HG03064 (cell line): ENCODE measurements around the gene PPP1R14C.
"Not testable (repeated sequence)": the region's sequence is repeated elsewhere in the genome, so short reads cannot be mapped to it uniquely, and the experiment has no call there.

Source experiments
- ATAC-seq: cut with Tn5 transposase; IDR thresholded peaks from one replicate; pipeline ENCODE4 v1.9.1; 2021; ENCODE audit warnings: low read depth; ENCODE audit not compliant: unreplicated experiment

PPP1R14C gene

DNA sequence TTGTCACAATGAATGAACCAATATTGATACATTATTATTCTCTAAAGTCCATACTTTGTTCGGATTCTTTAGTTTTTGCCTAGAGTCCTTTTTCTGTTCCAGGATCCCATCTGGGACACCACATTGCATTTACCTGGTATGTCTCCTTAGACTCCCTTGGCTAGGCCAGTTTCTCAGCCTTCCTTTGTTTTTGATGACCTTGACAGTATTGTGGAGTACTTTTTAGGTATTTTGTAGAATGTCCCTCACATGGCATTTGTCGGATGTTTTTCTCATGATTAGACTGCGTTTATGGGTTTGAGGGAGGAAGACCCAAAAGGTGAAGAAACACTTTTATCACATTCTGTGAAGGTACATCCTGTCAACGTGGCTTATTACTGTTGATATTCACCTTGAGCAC is 16.9 kb downstream of the PPP1R14C start:
- ATAC-seq, result no peak

DNA sequence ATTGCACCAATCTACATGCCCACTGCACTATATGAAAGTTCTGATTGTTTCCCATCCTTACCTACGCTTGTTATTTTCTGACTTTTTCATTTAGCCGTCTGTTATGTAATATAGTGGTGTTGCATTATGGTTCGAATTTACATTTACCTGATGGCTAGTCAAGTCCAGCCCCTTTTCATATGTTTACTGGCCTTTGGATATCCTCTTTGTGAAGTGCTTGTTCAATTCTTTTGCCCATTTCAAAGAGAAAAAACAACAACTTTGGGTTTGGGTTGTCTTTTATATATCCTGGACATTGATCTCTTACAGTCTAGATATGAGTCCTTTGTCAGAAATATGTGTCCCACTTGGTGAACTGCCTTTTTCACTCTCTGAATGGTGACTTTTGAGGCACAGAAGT is 21.1 kb downstream of the PPP1R14C start:
- no peak for ATAC-seq

DNA sequence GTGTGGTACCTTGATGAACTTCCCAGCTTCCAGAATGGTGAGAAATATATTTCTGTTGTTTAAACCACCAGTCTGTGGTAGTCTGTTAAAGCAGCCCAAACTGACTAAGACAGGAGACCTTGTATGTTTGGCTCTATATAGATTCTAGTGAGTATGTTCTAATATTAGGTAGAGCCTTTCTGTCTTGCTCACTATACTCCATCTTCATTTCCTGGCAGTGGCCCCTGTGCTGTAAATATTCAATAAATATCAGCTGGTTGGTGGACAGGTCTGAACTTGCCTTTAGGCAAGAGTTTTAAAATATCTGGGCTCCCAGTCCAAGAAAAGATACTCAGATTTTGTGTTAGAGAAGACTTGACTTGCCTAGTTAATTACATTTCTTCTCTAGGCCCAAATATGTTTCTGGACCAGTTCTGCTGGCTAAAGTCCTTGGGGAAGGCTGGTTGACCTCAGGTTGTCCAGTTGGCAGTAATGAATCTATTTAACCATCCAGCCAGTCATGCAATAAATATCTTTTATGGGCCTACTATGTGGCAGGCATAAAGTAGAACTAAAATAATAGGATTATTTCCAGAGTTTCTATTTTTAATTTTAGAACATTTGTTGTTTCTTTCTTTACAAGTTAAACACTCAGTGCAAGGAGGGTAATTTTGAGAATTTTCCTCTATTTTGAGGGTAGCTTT is 22.3 kb downstream of the PPP1R14C start:
- no peak for ATAC-seq

DNA sequence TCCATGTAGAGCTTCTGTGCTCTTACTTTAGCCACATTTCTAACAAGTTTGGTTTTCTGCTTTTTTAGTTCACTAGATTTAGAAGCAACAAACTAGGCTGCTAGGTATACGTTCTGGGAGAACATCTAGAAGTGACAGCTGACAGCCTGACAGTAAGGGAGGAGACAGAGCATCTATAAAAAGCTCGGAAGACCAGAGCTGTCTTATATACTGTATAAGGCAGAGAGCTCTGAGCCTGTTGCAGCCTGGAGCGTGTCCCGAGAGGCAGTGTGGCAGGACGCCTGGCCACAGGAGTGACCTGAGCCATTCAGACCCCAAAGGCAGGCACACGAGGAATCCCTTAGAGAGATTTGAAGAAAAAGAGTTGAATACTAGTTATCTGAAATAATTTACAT is 24.6 kb downstream of the PPP1R14C start:
- no peak for ATAC-seq

DNA sequence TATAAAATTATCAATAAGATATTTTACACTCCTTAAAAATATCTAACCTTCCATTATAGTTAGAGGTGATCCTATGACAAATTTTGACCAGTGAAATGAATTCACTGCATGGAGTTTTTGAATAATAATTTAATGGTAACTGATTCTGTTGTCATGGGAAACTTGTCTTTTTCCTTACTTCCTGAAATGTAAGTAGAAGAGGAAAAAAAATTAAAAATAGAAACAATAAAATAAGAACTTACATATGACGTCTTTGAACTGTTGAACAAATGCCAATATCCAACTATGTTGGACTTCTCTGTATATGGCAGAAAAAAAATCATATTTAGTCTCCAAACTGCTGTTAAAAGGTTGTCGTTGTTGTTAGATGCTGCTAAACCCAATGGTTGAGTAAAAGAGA is 26.3 kb downstream of the PPP1R14C start:
- no peak for ATAC-seq

DNA sequence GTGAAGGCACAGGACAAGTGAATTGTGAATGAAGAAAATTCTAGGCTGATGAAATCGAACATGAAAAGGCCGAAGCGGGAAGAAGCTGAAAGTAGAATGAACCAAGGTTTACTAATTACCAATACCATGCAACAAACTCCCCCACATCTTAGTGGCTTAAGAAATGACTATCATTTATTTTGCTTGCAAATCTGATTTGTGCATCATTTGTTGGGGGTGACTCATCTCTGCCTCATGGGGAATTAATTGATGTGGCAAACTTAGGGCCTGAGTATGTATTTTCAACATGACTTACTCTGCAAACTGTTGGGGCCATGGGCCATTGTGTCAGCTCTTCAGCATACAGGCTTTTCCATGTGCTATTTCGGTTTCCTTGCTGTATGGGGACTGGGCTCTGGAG is 26.8 kb downstream of the PPP1R14C start:
- no peak for ATAC-seq

DNA sequence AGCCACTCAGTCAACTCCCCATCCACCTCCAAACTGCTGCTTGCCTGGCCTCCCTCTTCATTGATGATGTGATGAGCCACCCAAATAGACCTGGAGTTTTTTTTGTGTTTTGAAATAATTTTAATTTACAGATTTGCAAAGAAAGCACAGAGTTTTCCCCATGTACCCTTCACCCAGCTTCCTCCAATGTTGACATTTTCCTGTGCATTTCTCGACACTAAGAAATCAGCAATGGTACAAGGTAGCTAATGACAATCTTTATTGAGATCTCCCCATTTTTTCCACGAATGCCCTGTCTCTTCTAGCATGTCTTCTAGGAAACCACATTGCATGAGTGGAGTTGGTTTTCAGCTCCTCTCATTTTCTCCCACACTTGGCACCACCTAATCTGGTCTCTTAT is 30.1 kb downstream of the PPP1R14C start:
- ATAC-seq, result no peak

DNA sequence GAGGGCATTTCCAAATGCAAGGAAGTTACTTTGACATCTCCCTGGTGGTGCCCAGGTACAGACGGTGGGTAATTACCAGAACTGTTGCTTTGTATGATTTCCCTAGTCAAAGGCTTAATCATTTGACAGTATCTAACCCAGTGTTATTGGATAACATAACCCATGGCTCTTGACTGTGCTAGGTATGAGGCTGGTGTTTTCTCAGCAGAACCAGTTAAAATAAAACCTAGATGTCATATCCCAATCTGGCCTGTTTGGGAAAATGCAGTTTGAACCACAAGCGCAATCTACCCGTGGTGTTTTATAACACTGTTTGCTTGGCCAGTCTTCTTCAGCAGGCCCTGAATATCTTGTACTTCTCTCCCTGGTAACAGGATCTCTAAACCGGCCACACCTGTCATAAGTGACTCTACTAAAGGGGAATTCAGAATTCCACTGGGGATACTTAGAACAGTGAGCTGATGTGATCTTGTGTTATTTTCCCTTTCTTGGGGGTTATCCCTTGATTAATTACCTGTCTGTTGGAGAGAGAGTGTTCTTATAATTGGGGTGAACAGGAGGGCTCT is 32.8 kb downstream of the PPP1R14C start:
- no peak for ATAC-seq

DNA sequence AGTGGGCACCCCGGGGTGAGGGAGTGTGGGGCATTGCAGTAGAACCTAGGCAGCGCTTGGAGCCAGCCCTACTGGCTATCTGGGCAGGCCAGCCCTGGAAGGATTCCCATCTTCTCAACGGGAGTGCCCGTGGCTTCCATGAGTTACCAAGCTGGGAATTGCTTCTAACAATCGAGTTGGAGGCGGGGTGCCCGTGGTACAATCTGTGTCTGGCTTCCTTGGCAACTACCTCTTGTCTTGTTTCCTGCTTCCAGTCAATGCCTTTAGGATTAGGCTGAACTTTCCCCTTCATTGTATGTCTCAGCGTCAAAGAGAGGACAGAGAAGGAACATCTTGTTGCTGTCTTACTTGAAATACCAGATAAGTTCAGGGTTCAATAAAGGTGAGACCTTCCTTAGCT is 33.3 kb downstream of the PPP1R14C start:
- ATAC-seq, result no peak

DNA sequence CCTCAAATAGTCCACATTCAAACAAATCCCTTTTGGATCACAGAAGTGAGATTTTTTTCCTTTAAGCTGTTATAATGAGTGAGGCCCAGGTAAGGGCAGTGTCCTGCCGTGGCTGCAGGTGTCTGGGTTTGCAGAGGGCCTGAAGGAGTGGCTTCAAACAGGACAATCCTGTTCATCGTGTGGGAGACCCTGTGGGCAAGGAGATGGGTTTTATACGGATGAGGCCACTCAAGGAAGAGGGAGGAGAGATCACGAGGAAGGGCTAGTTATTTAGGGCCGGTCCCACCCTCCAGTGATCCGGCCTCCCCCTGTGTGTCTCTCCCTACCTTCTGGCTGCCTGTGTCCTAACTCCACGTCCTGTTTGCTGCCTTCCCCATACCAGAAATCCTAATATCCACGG is 33.8 kb downstream of the PPP1R14C start:
- no peak for ATAC-seq

DNA sequence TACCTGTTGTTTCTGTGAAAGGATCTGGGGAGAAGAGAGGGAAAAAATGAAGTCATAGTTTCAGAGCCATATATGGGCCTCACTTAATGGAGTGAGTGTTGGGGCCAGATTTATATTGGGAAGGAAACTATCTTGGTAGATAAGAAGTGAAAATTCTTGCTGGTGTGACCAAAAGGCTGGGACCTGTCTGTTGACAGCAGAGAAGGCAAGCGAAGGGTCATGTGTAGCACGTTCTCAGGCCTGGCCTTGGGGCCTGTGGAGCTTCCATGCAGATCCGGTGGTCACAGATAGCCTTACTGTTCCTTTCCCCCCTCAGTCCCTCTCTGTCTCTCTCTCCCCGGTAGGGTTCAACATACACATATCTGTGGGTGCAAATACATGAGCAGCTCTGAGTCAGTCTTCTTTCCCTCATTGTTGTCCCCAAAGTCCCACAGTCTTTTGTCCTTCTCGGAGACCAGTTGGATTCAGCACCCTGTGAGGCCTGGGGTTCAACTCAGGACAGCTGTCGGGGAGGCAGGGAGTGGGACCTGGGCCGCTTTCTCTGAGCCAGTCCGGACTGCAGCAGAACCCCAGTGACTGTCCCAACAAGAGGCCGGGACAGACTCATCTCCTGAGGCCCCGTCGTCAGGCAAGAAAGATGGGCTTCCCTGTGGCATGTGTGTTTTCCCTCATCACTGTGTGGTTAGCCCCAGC is 34.6 kb downstream of the PPP1R14C start:
- ATAC-seq, result no peak

DNA sequence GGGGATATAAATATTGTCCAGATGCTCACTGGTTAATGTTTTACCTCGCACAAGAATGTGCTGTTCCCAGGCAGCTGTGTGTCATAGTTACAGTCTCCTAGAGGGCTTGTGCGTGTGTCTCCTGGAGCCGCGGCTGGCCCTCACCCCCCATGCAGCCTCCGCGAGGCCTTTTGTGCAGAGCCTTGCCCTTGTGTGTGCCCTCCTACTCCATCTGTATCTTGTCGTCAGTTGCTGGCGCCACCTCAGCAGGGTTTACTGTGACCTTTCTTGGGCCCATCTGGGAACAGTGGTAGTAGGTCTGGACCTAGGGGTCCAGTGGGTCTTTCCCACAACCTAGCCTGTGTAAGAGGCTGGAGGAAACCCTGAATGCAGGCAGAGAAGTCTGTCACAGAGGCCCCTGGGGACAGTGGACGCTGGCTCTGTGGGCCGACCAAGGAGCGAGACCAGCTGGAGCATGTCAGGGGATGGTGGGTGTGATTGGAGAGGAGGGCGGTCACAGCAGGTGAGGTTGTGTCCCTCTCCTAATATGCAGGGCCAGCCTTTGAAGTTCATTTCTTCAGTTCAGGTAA is 35.2 kb downstream of the PPP1R14C start:
- ATAC-seq, result no peak

DNA sequence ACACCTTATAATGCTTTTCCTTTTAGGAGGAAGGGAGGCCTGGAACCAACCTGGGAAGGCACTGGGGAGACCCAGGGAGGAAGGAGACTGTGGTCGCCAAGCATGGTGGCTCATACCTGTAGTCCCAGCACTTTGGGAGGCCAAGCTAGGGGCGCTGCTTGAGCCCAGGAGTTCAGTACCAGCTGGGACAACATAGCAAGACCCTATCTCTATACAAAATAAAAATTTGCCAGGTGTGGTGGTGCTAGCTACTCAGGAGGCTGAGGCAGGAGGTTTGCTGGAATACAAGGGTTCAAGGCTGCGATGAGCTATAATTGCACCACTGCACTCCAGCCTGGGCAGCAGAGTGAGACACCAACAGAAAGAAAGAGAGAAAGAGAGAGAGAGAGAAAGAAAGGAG is 36.2 kb downstream of the PPP1R14C start:
- no peak for ATAC-seq

DNA sequence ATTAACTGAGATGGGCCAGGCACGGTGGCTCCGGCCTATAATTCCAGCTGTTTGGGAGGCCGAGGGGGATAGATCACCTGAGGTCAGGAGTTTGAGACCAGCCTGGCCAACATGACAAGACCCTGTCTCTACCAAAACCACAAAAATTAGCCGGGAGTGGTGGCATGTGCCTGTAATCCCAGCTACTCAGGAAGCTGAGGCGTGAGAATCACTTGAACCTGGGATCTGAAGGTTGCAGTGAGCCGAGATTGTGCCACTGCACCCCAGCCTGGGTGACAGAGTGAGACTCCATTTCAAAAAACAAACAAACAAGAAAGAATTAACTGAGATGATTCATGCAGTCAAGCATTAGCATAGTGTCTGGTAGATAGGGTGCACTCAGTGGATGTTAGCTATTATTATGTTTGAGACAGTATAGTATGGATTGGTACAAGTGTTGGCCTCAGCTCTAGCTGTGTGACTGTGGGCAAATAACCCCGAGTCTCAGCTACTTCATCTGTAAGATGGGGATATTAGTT is 37.1 kb downstream of the PPP1R14C start:
- not testable (repeated sequence) for ATAC-seq

DNA sequence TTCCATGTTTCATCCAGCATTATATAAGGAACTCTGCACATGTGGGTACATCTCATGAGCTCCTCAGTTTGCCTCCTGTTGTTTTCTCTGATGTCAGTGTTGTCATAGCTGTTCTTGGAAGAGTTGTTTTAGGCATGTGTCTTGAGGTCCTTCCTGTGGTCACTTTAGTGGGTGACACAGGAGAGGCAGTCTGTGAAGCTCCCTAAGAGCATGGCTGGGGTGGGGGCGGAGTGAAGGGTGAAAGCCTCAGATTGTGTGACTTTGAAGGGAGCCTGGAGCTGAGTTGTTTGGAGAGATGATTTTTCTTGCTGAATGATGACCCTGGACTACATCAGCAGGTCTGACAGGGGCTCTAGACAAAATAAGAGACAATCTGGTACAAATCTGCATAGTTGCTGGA is 37.7 kb downstream of the PPP1R14C start:
- ATAC-seq, result no peak

DNA sequence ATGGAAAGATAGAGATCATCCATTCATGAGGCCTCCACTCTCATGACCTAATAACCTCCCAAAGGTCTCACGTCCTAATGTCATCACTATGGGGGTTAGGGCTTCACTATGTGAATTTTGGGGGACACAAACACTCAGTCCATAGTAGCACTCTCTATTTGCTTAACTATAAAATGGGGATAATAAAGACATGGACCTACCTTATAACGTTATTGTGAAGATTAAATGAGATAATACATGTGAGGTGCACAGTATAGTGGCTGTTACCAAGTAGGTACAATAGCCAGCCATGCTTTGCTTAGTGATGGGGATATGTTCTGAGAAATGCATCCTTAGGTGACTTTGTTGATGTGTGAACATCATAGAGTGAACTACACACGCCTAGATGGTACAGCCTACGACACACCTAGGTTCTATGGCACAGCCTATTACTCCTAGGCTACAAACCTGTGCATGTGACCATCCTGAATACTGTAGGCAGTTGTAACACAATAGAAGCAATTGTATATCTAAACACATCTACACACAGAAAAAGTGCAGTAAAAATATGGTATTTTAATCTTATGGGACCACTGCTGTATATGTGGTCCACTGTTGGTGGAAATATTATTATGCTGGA is 39.7 kb downstream of the PPP1R14C start:
- ATAC-seq, result no peak

DNA sequence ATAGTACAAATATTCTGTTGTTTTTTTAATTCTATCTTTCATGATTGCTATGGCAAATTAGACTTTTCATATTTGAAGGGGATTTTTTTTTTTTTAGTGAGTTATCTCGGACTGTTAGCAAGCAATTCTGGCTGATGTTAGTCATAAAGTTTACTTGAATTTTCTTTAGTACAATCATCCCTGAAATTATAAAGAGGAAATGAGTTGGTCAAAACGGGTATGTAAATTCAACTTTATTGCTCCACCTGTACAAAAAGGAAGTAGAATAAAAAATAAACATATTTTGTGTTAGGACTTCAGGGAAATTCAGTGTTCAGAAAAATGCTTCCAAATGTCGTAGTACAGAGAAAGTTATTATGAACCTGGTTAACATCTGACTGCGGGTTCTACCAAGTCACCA is 40.3 kb downstream of the PPP1R14C start:
- no peak for ATAC-seq

DNA sequence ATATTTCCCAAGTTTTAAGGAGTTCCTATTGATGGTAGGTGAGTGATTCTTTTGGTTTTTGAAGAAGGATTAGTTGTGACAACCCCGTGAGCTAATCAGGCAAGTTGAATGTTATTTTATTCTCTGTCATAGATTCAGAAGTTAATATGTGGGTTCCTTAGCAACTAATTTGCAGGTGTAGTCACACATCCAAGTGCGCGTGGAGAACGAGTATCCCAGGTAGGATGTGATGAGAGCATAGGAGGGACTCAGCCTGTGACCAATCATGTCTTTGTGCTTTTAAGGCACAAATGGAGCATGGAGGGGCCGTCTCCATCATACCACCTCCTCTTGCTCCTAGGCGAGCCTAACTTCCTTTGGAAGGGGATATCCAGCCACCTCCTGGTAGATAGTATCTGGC is 41.1 kb downstream of the PPP1R14C start:
- ATAC-seq, result no peak

DNA sequence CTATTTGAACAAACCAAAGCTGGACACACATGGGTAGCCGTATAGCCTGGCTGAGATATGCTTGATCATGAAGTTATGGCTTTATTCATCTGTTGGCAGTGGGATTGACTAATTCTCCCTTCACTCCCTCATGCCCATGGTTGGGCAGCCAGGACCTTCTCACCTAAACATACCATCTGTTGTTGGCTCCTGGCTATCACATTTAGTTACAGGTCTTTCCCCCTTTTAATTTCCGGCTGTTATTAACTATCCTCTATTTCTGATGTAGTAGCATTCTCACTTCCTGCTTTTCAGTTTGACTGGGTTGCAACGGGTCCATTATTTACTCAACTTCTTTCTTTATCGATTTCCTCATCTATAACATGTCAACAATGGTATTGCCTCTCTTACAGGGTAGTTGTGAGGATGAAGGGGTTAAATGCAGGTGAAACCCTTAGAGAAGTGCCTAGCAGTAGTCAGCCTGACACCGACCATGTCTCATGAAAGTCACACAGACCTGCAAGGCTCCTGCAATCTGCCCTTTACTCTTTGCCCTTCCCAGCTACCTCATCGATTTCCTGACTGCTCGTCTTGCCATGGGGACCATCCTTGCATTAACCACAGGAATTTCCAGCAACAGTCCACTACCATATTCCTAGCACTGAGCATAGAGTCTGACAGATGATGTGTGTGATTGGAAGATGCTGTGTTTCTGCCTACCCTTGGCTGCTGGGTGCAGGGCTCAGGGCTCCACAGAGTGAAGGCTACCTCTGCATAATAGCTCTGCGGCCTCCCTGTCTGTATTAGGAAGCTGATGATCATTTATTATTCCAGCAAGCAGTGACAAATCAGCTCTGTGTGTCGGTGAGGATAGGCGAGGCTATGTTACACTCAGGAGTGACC is 42.2 kb downstream of the PPP1R14C start:
- ATAC-seq, result no peak

DNA sequence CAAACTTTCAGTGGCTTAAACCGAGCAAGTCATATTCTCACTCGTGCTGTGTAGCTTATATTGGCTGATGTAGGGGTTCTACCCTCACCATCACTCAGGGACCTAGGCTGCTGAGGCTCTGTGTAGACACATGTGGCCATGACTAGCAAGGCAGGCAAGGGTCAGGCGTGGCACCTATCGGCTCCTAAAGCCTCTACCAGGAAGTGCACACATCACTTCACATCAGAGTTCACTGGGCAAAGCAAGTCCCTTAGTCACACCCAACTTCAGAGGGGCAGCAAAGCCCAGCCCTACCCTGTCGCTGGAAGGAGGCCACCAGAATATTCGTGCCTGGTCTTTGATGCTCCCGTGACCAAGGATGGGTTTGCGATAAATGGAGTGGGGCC is 42.9 kb downstream of the PPP1R14C start:
- ATAC-seq, result no peak
